GM20000 (cell line): Measurements from ENCODE around the gene TTC16.

Source experiments
- DNase-seq: peaks from one replicate; pipeline ENCODE4 v3.0.0; 2012; ENCODE audit warnings: low spot score
- CTCF ChIP-seq: IDR thresholded peaks from 2 replicates; pipeline ENCODE4 v1.5.1; 2012; ENCODE audit warnings: mild to moderate bottlenecking, control low read depth; ENCODE audit errors: extremely low read depth, missing control alignments

The TTC16 gene

GRCh38 chr9:127723013-127723412, 7.1 kb downstream of the TTC16 start:
- no peak for DNase-seq
- TF ChIP-seq CTCF = no peak

- no peak for DNase-seq
These were observed 7.6 kb downstream of the TTC16 start for GRCh38 chr9:127723444-127723843.

GRCh38 chr9:127724012-127724411, 8.1 kb downstream of the TTC16 start:
- TF ChIP-seq CTCF = no peak
- no peak for DNase-seq

More at GRCh38 chr9:127723444-127723843, 7.6 kb downstream of the TTC16 start:
- TF ChIP-seq CTCF = no peak

GRCh38 chr9:127726871-127727270, 11.0 kb downstream of the TTC16 start:
- no peak for TF ChIP-seq CTCF
- DNase-seq = no peak

GRCh38 chr9:127728808-127729207, 12.9 kb downstream of the TTC16 start:
- no peak for DNase-seq
- TF ChIP-seq CTCF = no peak

- no peak for DNase-seq
- TF ChIP-seq CTCF = no peak
These were observed 13.8 kb downstream of the TTC16 start for GRCh38 chr9:127729522-127730256.

- no peak for TF ChIP-seq CTCF
- DNase-seq = no peak
These were observed 14.4 kb downstream of the TTC16 start for GRCh38 chr9:127730262-127730661.
